HL-60/S4 (cell line): ENCODE measurements around the gene SLC39A3.
"Not testable (repeated sequence)": the region's sequence is repeated elsewhere in the genome, so short reads cannot be mapped to it uniquely, and the experiment has no call there.

ENCODE experiments used
- in situ Hi-C: fragments of 300-500 bp; cut with MboI; formaldehyde crosslinking; loops from 2 replicates; pipeline ENCODE4 v1.14.3; 2022; ENCODE audit warnings: low sequenced_read_pairs

SLC39A3 gene

GRCh38 chr19:2723747-2724146 is 16.1 kb downstream of the SLC39A3 start:
- in situ Hi-C loops, result no loop called here

- in situ Hi-C loops, result no loop called here
Observed at GRCh38 chr19:2723345-2723715, 16.5 kb downstream of the SLC39A3 start.

- in situ Hi-C loops, result no loop called here
Observed at GRCh38 chr19:2722541-2723344, 17.1 kb downstream of the SLC39A3 start.

- in situ Hi-C loops, result no loop called here
Observed at GRCh38 chr19:2721570-2722540, 18.0 kb downstream of the SLC39A3 start.

- in situ Hi-C loops, result no loop called here
Observed at GRCh38 chr19:2720777-2721569, 18.8 kb downstream of the SLC39A3 start, which contains the start of gene DIRAS1. DIRAS1 (minus strand) TSS chr19:2721372; CDS start chr19:2717806, 3,566 bp downstream.

- in situ Hi-C loops, result no loop called here
Observed at GRCh38 chr19:2719920-2720776, 19.7 kb downstream of the SLC39A3 start.

GRCh38 chr19:2719232-2719735 is 20.5 kb downstream of the SLC39A3 start:
- in situ Hi-C loops, result no loop called here

GRCh38 chr19:2717638-2718541 is 21.9 kb downstream of the SLC39A3 start:
- in situ Hi-C loops, result no loop called here

- in situ Hi-C loops, result no loop called here
Observed at GRCh38 chr19:2716722-2717637, 22.8 kb downstream of the SLC39A3 start.

GRCh38 chr19:2716275-2716650 is 23.6 kb downstream of the SLC39A3 start:
- in situ Hi-C loops, result no loop called here

- in situ Hi-C loops, result no loop called here
Observed at GRCh38 chr19:2715470-2716274, 24.1 kb downstream of the SLC39A3 start.

- in situ Hi-C loops, result no loop called here
Observed at GRCh38 chr19:2714531-2715269, 25.1 kb downstream of the SLC39A3 start.

GRCh38 chr19:2714102-2714501 is 25.7 kb downstream of the SLC39A3 start:
- in situ Hi-C loops, result not testable (repeated sequence)

- in situ Hi-C loops, result not testable (repeated sequence)
Observed at GRCh38 chr19:2713170-2713569, 26.6 kb downstream of the SLC39A3 start.

- in situ Hi-C loops, result no loop called here
Observed at GRCh38 chr19:2711875-2712205, 28.0 kb downstream of the SLC39A3 start.

- in situ Hi-C loops, result no loop called here
Observed at GRCh38 chr19:2711172-2711874, 28.5 kb downstream of the SLC39A3 start.
